GM23338 (cell line): ENCODE results near the gene SMNDC1. TPM values are rescaled to one million over a fixed set of nuclear protein-coding genes. Genes with fewer than 3 reads are reported as not detected.

ENCODE experiments used
- ATAC-seq: fragments of 200-7000 bp; cut with Tn5 transposase; 3 replicates; pipeline ENCODE4 v1.9.1; 2020
- DNase-seq: peaks from one replicate; pipeline ENCODE4 v3.0.0-alpha.2; 2015; ENCODE audit warnings: low spot score
- H2AFZ ChIP-seq: fragments of 200-600 bp; sonication (generic); 2 replicates; pipeline ENCODE4 v1.8.0; 2016; ENCODE audit warnings: antibody characterized with exemption, mild to moderate bottlenecking, moderate library complexity
- H3F3A ChIP-seq: fragments of 200-600 bp; sonication (generic); replicated peaks from 2 replicates; pipeline ENCODE4 v1.8.0; 2017; ENCODE audit warnings: antibody characterized with exemption, mixed run types, low read depth
- H3K27ac ChIP-seq: fragments of 200-600 bp; sonication (generic); 2 replicates; pipeline ENCODE4 v1.6.1; 2016; ENCODE audit warnings: low read depth
- H3K27me3 ChIP-seq: fragments of 200-600 bp; sonication (generic); 2 replicates; pipeline ENCODE4 v1.8.0; 2016; ENCODE audit warnings: mild to moderate bottlenecking, mixed run types, moderate library complexity; ENCODE audit not compliant: insufficient read depth
- H3K36me3 ChIP-seq: fragments of 200-600 bp; sonication (generic); 2 replicates; pipeline ENCODE4 v1.8.0; 2016; ENCODE audit warnings: mild to moderate bottlenecking; ENCODE audit not compliant: insufficient read depth
- H3K4me1 ChIP-seq: fragments of 200-600 bp; sonication (generic); 2 replicates; pipeline ENCODE4 v1.8.0; 2016; ENCODE audit warnings: mild to moderate bottlenecking, moderate library complexity; ENCODE audit not compliant: insufficient read depth
- H3K4me2 ChIP-seq: fragments of 200-600 bp; sonication (generic); 2 replicates; pipeline ENCODE4 v1.7.1; 2017; ENCODE audit warnings: mixed run types
- H3K4me3 ChIP-seq: fragments of 200-600 bp; sonication (generic); 2 replicates; pipeline ENCODE4 v1.6.1; 2016; ENCODE audit warnings: mixed run types
- H3K79me2 ChIP-seq: fragments of 200-600 bp; sonication (generic); replicated peaks from 2 replicates; pipeline ENCODE4 v1.8.0; 2017; ENCODE audit warnings: mild to moderate bottlenecking; ENCODE audit not compliant: insufficient read depth
- H3K9me2 ChIP-seq: fragments of 200-600 bp; sonication (generic); 2 replicates; pipeline ENCODE4 v1.8.0; 2017; ENCODE audit not compliant: insufficient read depth
- H4K20me1 ChIP-seq: fragments of 200-600 bp; sonication (generic); replicated peaks from 2 replicates; pipeline ENCODE4 v1.8.0; 2017; ENCODE audit warnings: mild to moderate bottlenecking; ENCODE audit not compliant: insufficient read depth
- H3K27ac Mint-ChIP-seq: 2 replicates; pipeline ENCODE4 v1.8.0; 2020; ENCODE audit warnings: inconsistent platforms, mild to moderate bottlenecking, moderate library complexity, mixed read lengths
- H3K27me3 Mint-ChIP-seq: 3 replicates; pipeline ENCODE4 v1.8.0; 2022; ENCODE audit warnings: low read depth, mild to moderate bottlenecking, moderate library complexity, mixed read lengths, inconsistent platforms; ENCODE audit not compliant: insufficient read depth, poor library complexity
- H3K36me3 Mint-ChIP-seq: 3 replicates; pipeline ENCODE4 v1.8.0; 2021; ENCODE audit warnings: low read depth, mild to moderate bottlenecking, inconsistent platforms, moderate library complexity, mixed read lengths
- H3K4me1 Mint-ChIP-seq: 3 replicates; pipeline ENCODE4 v1.8.0; 2020; ENCODE audit warnings: mild to moderate bottlenecking, inconsistent platforms, mixed read lengths
- H3K4me3 Mint-ChIP-seq: 3 replicates; pipeline ENCODE4 v1.8.0; 2021; ENCODE audit warnings: moderate library complexity, mild to moderate bottlenecking, inconsistent platforms, mixed read lengths
- H3K9me3 Mint-ChIP-seq: 3 replicates; pipeline ENCODE4 v1.8.0; 2020; ENCODE audit warnings: moderate library complexity, mild to moderate bottlenecking, inconsistent platforms, mixed read lengths
- CREB1 ChIP-seq: fragments of 250-450 bp; sonication (Bioruptor Pico); IDR thresholded peaks from 2 replicates; pipeline ENCODE4 v1.5.0; 2020; ENCODE audit warnings: low read depth, mild to moderate bottlenecking, moderate library complexity
- CTCF ChIP-seq, 2 experiments: fragments of 200-600 bp in 1 of 2; sonication (generic) in 1 of 2; conservative IDR thresholded peaks; 2 replicates each; pipeline versions ENCODE4 v1.5.1 to v1.6.1; 2016 to 2017; ENCODE audit warnings: antibody characterized with exemption in 2 of 2, low read depth in 2 of 2, mild to moderate bottlenecking in 2 of 2, moderate library complexity in 1 of 2
- ETS1 ChIP-seq: IDR thresholded peaks from 2 replicates; pipeline ENCODE4 v1.6.1; 2016; ENCODE audit warnings: antibody characterized with exemption
- EZH2 ChIP-seq: fragments of 200-600 bp; sonication (generic); IDR thresholded peaks from one replicate; pipeline ENCODE4 v1.8.0; 2017; ENCODE audit warnings: antibody characterized with exemption, mild to moderate bottlenecking, low read depth; ENCODE audit not compliant: unreplicated experiment
- EZH2phosphoT487 ChIP-seq: fragments of 200-600 bp; sonication (generic); IDR thresholded peaks from one replicate; pipeline ENCODE4 v1.8.1; 2018; ENCODE audit warnings: antibody characterized with exemption; ENCODE audit not compliant: unreplicated experiment
- JUNB ChIP-seq: IDR thresholded peaks from one replicate; pipeline ENCODE4 v1.6.1; 2016; ENCODE audit warnings: antibody characterized with exemption; ENCODE audit not compliant: unreplicated experiment
- NANOG ChIP-seq: IDR thresholded peaks from 2 replicates; pipeline ENCODE4 v1.6.1; 2016; ENCODE audit warnings: antibody characterized with exemption, borderline replicate concordance
- POLR2AphosphoS5 ChIP-seq: IDR thresholded peaks from 2 replicates; pipeline ENCODE4 v1.6.1; 2016; ENCODE audit warnings: antibody characterized with exemption, low read depth
- REST ChIP-seq: IDR thresholded peaks from one replicate; pipeline ENCODE4 v1.6.1; 2018; ENCODE audit warnings: antibody characterized with exemption; ENCODE audit not compliant: unreplicated experiment
- STAT1 ChIP-seq: IDR thresholded peaks from one replicate; pipeline ENCODE4 v1.6.1; 2016; ENCODE audit warnings: antibody characterized with exemption; ENCODE audit not compliant: unreplicated experiment
- ZNF114 ChIP-seq: fragments of 250-450 bp; sonication (Bioruptor Pico); IDR thresholded peaks from 2 replicates; pipeline ENCODE4 v1.5.0; 2020; ENCODE audit warnings: mild to moderate bottlenecking, moderate library complexity
- ZNF331 ChIP-seq: fragments of 250-450 bp; sonication (Bioruptor Pico); IDR thresholded peaks from 2 replicates; pipeline ENCODE4 v1.5.0; 2020; ENCODE audit warnings: low read depth, mild to moderate bottlenecking, moderate library complexity
- ZNF462 ChIP-seq: fragments of 250-450 bp; sonication (Bioruptor Pico); IDR thresholded peaks from 2 replicates; pipeline ENCODE4 v1.5.0; 2020; ENCODE audit warnings: mild to moderate bottlenecking, moderate library complexity
- polyA plus RNA-seq: library from polyadenylated mRNA; unstranded; fragments of >200 nt; fragmentation: Nextera tagmentation; extraction: Ambion mirVana; gene quantifications from 2 replicates; pipeline ENCODE4 v1.2.1, GENCODE V29; 2016
- total RNA-seq: library from RNA; depleted of rRNA; stranded (reverse); fragments of >200 nt; shearing (Covaris generic); gene quantifications from 2 replicates; pipeline ENCODE4 v1.2.3, GENCODE V29; 2014

SMNDC1 gene
- total and polyA plus RNA-seq, 2 experiments from 2014 or later, result 28.4 to 45.1 TPM

- no peak overlapping the region for H3K27ac ChIP-seq
- TF ChIP-seq REST (no peak), EZH2phosphoT487 (no peak), CTCF (conservative IDR thresholded peaks at IDR 0.05; ENCODE audit: low read depth in 2 of 2) (no peak), ZNF462 (CRISPR knock-in tag) (no peak), STAT1 (no peak), JUNB (no peak), ZNF114 (CRISPR knock-in tag) (no peak), ETS1 (no peak), NANOG (no peak), CREB1 (CRISPR knock-in tag) (no peak), EZH2 (no peak), POLR2AphosphoS5 (no peak), ZNF331 (CRISPR knock-in tag) (no peak)
- Mint-ChIP-seq H3K27me3 (peaks cover 2% of the 10 kb centered on the region), H3K36me3 (peaks cover 6% of the 10 kb centered on the region; the same call in 2 of the 3 replicates), H3K4me1 (peaks cover 28% of the 10 kb centered on the region), H3K9me3 (no peaks in the 10 kb centered on the region), H3K27ac (no peak overlapping the region), H3K4me3 (no peak overlapping the region)
- no peaks in the 10 kb centered on the region for H3F3A ChIP-seq
- no peaks in the 10 kb centered on the region for H3K27me3 ChIP-seq
- no peaks in the 10 kb centered on the region for H3K36me3 ChIP-seq
- ATAC-seq (no peak), DNase-seq (no peak)
- no peaks in the 10 kb centered on the region for H3K79me2 ChIP-seq
- H2AFZ ChIP-seq, result no peak overlapping the region
- no peaks in the 10 kb centered on the region for H4K20me1 ChIP-seq
- no peak overlapping the region for H3K4me2 ChIP-seq
- H3K9me2 ChIP-seq, result no peaks in the 10 kb centered on the region
- peaks cover 32% of the 10 kb centered on the region for H3K4me1 ChIP-seq
- H3K4me3 ChIP-seq, result no peak overlapping the region
Measured at GRCh38 chr10:110242511-110242910, 62.2 kb downstream of the SMNDC1 start.
